ENCODE results near the gene RABAC1.

RABAC1 gene

GRCh38 chr19:41968751-41969595 is 9.9 kb upstream of the RABAC1 start:
- no peak overlapping the region for H3K4me2 ChIP-seq
- peaks cover 89% of the 10 kb centered on the region for H3K36me3 ChIP-seq
- no peak overlapping the region for H3K9ac ChIP-seq
- no peak for TF ChIP-seq Cebpa-rat (IDR thresholded peaks at IDR 0.05)
- 0 out of 2 replicates have a peak overlapping the region, but pooled peaks have one; percentile 9 for H3K27ac ChIP-seq
- peaks cover 10% of the 10 kb centered on the region for H4K20me1 ChIP-seq
- H3K4me3 ChIP-seq, result no peak overlapping the region
- H3K27me3 ChIP-seq, result no peaks in the 10 kb centered on the region
- H3K9me3 ChIP-seq, result no peaks in the 10 kb centered on the region
- H3K4me1 ChIP-seq, result peaks cover 9% of the 10 kb centered on the region; the same call in 1 of the 2 replicates

GRCh38 chr19:41967054-41967783 is 8.1 kb upstream of the RABAC1 start:
- Histone ChIP-seq H3K9ac (no peak overlapping the region), H3K27me3 (no peaks in the 10 kb centered on the region), H3K4me2 (no peak overlapping the region), H3K27ac (no peak overlapping the region), H3K4me3 (no peak overlapping the region), H4K20me1 (no peaks in the 10 kb centered on the region; the same call in 1 of the 2 replicates), H3K9me3 (no peaks in the 10 kb centered on the region), H3K4me1 (peaks cover 14% of the 10 kb centered on the region; the same call in 1 of the 2 replicates), H3K36me3 (peaks cover 82% of the 10 kb centered on the region)
- TF ChIP-seq Cebpa-rat (IDR thresholded peaks at IDR 0.05), result no peak

- Histone ChIP-seq H3K27me3 (no peaks in the 10 kb centered on the region), H3K4me2 (no peak overlapping the region), H3K4me1 (peaks cover 14% of the 10 kb centered on the region; the same call in 1 of the 2 replicates), H4K20me1 (no peaks in the 10 kb centered on the region; the same call in 1 of the 2 replicates), H3K9me3 (no peaks in the 10 kb centered on the region), H3K9ac (no peak overlapping the region), H3K27ac (no peak overlapping the region), H3K4me3 (no peak overlapping the region), H3K36me3 (peaks cover 61% of the 10 kb centered on the region)
- no peak for TF ChIP-seq Cebpa-rat (IDR thresholded peaks at IDR 0.05)
These were observed 6.0 kb upstream of the RABAC1 start for GRCh38 chr19:41965106-41965505.

GRCh38 chr19:41960973-41961372 is 1.9 kb upstream of the RABAC1 start:
- Histone ChIP-seq H3K27ac (no peak overlapping the region), H3K9me3 (no peaks in the 10 kb centered on the region), H3K9ac (no peak overlapping the region), H3K4me2 (no peak overlapping the region), H4K20me1 (peaks cover 10% of the 10 kb centered on the region; the same call in 1 of the 2 replicates), H3K27me3 (no peaks in the 10 kb centered on the region), H3K4me3 (no peak overlapping the region), H3K36me3 (peaks cover 30% of the 10 kb centered on the region), H3K4me1 (peaks cover 42% of the 10 kb centered on the region)
- TF ChIP-seq Cebpa-rat (IDR thresholded peaks at IDR 0.05), result no peak

GRCh38 chr19:41958367-41959055 is 610 bp downstream of the RABAC1 start:
- peak overlapping the region; percentile 84 for H3K27ac ChIP-seq
- H3K9me3 ChIP-seq, result no peaks in the 10 kb centered on the region
- H3K36me3 ChIP-seq, result peaks cover 21% of the 10 kb centered on the region; the same call in 1 of the 2 replicates
- peak overlapping the region; percentile 85 for H3K4me3 ChIP-seq
- peak overlapping the region; percentile 97 for H3K4me2 ChIP-seq
- H3K27me3 ChIP-seq, result no peaks in the 10 kb centered on the region
- H3K9ac ChIP-seq, result peak overlapping the region; percentile 81
- H4K20me1 ChIP-seq, result peaks cover 10% of the 10 kb centered on the region; the same call in 1 of the 2 replicates
- H3K4me1 ChIP-seq, result peaks cover 44% of the 10 kb centered on the region
- TF ChIP-seq Cebpa-rat (IDR thresholded peaks at IDR 0.05), result no peak

- Histone ChIP-seq H3K9ac (no peak overlapping the region), H3K4me2 (peak overlapping the region; percentile 97), H3K4me1 (peaks cover 38% of the 10 kb centered on the region), H3K4me3 (peak overlapping the region; percentile 85), H3K27me3 (no peaks in the 10 kb centered on the region), H4K20me1 (peaks cover 10% of the 10 kb centered on the region; the same call in 1 of the 2 replicates), H3K27ac (peak overlapping the region; percentile 11; the same call in 1 of the 2 replicates), H3K9me3 (no peaks in the 10 kb centered on the region), H3K36me3 (peaks cover 17% of the 10 kb centered on the region; the same call in 1 of the 2 replicates)
- no peak for TF ChIP-seq Cebpa-rat (IDR thresholded peaks at IDR 0.05)
These were observed 1.2 kb downstream of the RABAC1 start for GRCh38 chr19:41957838-41958366.

GRCh38 chr19:41957161-41957837 is 1.8 kb downstream of the RABAC1 start:
- Histone ChIP-seq H3K36me3 (peaks cover 14% of the 10 kb centered on the region; the same call in 1 of the 2 replicates), H3K9me3 (no peaks in the 10 kb centered on the region), H3K4me2 (peak overlapping the region; percentile 97), H3K9ac (no peak overlapping the region), H3K27ac (no peak overlapping the region; the same call in 1 of the 2 replicates), H3K4me1 (peaks cover 37% of the 10 kb centered on the region), H4K20me1 (peaks cover 10% of the 10 kb centered on the region; the same call in 1 of the 2 replicates), H3K4me3 (no peak overlapping the region), H3K27me3 (no peaks in the 10 kb centered on the region)
- TF ChIP-seq Cebpa-rat (IDR thresholded peaks at IDR 0.05), result no peak

- Histone ChIP-seq H3K9ac (0 out of 2 replicates have a peak overlapping the region, but pooled peaks have one; percentile 10), H4K20me1 (peaks cover 10% of the 10 kb centered on the region; the same call in 1 of the 2 replicates), H3K27me3 (no peaks in the 10 kb centered on the region), H3K4me2 (no peak overlapping the region), H3K27ac (no peak overlapping the region), H3K9me3 (no peaks in the 10 kb centered on the region), H3K36me3 (peaks cover 14% of the 10 kb centered on the region; the same call in 1 of the 2 replicates), H3K4me3 (no peak overlapping the region), H3K4me1 (peaks cover 40% of the 10 kb centered on the region)
- no peak for TF ChIP-seq Cebpa-rat (IDR thresholded peaks at IDR 0.05)
These were observed 2.5 kb downstream of the RABAC1 start for GRCh38 chr19:41956621-41957020.

Measured in BLaER1 (cell line).